Measurements from ENCODE around the gene PAGR1.
"Not testable (repeated sequence)": the region's sequence is repeated elsewhere in the genome, so short reads cannot be mapped to it uniquely, and the experiment has no call there.

The PAGR1 gene

DNA sequence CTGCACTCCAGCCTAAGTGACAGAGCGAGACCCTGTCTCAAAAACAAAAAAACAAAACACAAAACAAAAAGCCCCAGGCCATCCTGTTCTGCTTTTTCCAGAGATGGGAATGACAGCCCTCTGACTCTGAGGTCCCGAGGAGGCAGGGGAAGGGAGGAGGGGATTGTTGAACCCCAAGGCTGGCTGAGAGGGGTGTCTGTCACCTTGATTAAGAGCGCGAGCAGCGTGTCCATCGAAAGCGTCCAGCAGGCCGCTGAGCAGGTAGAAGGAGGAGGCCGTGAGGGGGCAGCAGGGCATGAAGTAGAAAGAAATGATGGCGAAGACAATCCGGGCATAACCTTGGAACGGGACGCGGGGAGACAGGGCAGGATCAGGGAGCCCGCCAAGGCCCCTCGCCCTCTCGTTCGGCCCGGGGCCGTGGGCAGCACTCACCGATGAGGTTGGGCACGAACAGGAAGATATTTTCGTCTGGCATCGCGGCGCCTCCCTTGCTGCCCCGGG lies 46.5 kb downstream of the PAGR1 start:
- no peak for DNase-seq (ENCODE audit: low read depth in 3 of 3, low spot score in 1 of 3)

DNA sequence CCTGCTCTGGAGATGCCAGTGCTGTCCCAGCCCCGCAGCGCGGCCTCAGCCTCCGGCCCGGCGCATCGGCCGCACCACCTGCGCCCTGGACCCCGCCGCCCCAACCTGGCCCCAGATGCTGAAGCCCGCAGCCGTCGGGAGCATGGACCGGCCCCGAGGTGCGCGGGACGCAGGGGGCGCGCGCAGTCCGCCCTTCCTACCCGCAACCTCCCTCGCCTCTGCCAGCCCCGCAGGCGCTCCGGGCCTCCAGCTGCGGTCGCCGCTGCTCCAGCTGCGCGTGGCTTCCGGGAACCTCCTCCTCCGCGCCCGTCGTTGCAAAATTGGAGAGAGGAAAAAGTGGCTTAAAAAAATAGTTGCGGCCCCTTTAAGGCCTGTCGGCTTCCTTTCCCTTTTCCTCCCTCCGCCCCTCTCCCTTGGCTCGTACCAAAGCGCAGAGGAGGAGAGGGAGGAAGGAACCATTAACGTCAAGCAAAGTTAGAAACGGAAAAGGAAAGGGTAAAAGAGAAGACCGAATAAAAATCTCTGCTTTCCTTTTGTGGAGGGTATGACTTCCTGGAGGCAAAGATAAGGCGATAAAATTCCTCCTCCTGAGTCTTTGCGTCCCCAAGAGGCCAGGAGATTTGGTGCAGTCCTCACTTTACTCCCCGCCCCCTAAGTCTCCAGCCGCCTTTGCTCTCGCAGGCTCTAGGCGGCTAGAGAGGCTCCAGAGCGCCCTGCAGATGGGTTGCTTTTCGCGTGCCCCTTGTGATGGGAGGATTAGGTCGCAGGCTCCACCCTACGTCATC lies 47.1 kb downstream of the PAGR1 start, which contains the start of gene CDIPT:
Gene CDIPT, minus strand, starts transcription at position 343 of the 785 bp plus-strand sequence. CDS start 369 bp downstream, outside the sequence.
- peak; percentile 79 to 86 (median 86) for DNase-seq (ENCODE audit: low read depth in 3 of 3, low spot score in 1 of 3)

DNA sequence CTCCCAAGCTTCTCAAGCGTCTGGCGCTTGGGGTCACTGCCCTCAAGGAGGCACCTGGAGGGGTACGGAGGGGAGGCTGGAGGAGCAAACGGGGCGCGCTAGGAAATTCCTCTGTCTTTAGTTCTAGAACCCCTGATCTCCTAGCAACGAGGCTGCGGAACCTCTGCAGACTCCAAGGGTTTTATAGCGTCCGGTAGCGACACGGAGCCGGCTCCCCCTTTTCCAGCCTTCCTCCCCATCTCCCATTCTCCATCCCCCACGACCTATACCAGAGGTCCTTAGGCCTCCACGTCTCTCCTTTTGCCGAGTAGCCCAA lies 47.7 kb downstream of the PAGR1 start:
- no peak for DNase-seq (ENCODE audit: low read depth in 3 of 3, low spot score in 1 of 3)

DNA sequence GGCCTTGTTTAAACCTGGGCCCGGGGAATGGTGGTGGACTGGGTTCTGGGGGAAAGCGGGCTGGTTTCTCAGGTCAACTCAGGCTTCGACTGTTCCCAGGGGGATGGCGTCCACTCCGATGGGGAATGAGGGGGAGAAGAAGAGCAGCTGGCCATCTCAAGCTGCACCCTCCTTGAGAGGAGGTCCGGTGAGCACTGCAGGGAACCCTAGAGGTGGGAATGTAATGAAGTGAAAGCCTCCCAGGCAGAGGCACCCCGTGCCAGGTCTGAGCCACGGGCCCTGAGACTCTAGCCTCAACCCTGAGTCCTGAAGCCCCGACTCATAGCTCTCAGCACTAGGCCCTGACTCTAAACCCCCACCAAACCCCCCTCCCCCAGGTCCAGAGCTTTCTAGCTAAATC lies 48.3 kb downstream of the PAGR1 start:
- DNase-seq (ENCODE audit: low read depth in 3 of 3, low spot score in 1 of 3): no peak

DNA sequence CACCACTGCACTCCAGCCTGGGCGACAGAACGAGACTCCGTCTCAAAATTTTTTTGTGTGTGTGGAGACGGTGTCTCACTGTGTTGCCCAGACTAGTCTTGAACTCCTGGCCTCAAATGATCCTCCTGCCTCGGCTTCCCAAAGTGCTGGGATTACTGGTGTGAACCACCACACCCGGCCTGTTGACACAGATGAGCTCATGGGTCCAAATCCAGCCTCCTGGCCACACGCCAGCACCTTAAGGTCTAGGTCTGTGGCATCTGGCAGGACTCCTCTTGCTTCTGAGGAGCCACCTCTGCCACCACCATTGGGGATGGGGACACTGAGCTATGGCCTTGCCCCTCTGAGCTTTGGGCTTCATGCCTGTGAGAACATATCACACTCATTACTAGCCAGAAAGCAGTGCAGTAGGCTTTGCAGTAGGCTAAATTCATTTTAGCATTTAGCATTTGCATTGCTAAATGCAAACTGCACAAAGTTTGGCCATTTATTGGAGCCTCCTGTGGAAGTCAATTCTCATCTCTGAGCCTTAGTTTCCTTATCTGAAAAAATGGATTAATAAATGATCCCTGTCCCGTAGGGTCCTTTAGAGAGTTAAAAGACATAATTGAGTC lies 52.6 kb downstream of the PAGR1 start:
- DNase-seq (ENCODE audit: low read depth in 3 of 3, low spot score in 1 of 3): no peak

DNA sequence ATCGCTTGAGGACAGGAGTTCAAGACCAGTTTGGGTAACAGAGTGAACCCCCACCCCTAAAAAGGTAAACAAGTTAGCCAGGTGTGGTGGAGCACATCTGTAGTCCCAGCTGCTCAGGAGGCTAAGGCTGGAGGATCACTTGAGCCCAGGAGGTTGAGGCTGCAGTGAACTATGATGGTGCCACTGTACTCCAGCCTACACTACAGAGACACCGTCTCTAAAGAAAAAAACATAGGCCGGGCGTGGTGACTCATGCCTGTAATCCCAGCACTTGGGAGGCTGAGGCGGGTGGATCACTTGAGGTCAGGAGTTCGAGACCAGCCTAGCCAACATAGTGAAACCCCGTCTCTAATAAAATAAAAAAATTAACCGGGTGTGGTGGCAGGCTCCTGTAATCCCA lies 53.1 kb downstream of the PAGR1 start:
- not testable (repeated sequence) for DNase-seq (ENCODE audit: low read depth in 3 of 3, low spot score in 1 of 3)

Data from stimulated activated CD4-positive, alpha-beta T cell treated with anti-CD3 and anti-CD28 coated beads, TNF-alpha, amount 100 ng/mL, for 1 hour (primary cell).